ENCODE data around the gene NUPR1. TPM values are rescaled to one million over a fixed set of nuclear protein-coding genes. Genes with fewer than 3 reads are reported as not detected.

The NUPR1 gene
- not detected for total RNA-seq

- ChIA-PET CTCF (no interaction called here), POLR2A (no interaction called here)
- H3K27ac Mint-ChIP-seq = no peak within 1 kb of the TSS
- TF ChIP-seq CTCF (IDR thresholded peaks at IDR 0.05) = no peak
- H3K9me3 Mint-ChIP-seq = no peaks in the 10 kb centered on the region
- H3K4me1 Mint-ChIP-seq (ENCODE audit: low read depth) = peaks cover 19% of the 10 kb centered on the region
- intact Hi-C loops (cut with micrococcal nuclease) = no loop called here
- no peak for ATAC-seq
- no peak within 1 kb of the TSS for H3K4me3 Mint-ChIP-seq
- DNase-seq = no peak
- no peaks in the 10 kb centered on the region for H3K36me3 Mint-ChIP-seq (ENCODE audit: low read depth)
- no peaks in the 10 kb centered on the region for H3K27me3 Mint-ChIP-seq
Observed at GRCh38 chr16:28538733-28539596, at the start of gene NUPR1. NUPR1 (minus strand) TSS chr16:28538974; CDS start chr16:28538907, 67 bp downstream.

- TF ChIP-seq CTCF (IDR thresholded peaks at IDR 0.05) = no peak
- H3K36me3 Mint-ChIP-seq (ENCODE audit: low read depth) = peaks cover 20% of the 10 kb centered on the region
- CTCF ChIA-PET = no interaction called here
- H3K27me3 Mint-ChIP-seq = no peaks in the 10 kb centered on the region
- ATAC-seq (no peak), DNase-seq (no peak)
- POLR2A ChIA-PET = no interaction called here
- H3K27ac Mint-ChIP-seq = peak overlapping the region; percentile 5
- no peaks in the 10 kb centered on the region for H3K4me1 Mint-ChIP-seq (ENCODE audit: low read depth)
- no peaks in the 10 kb centered on the region for H3K9me3 Mint-ChIP-seq
- H3K4me3 Mint-ChIP-seq = no peak overlapping the region
- intact Hi-C loops (cut with micrococcal nuclease) = loop anchor here (2.0 kb wide), 1 partner anchor 15 kb away; no protein-coding TSS in a partner anchor
Observed at GRCh38 chr16:28587386-28587785, 48.6 kb upstream of the NUPR1 start.

GRCh38 chr16:28586466-28586865 is 47.7 kb upstream of the NUPR1 start:
- TF ChIP-seq CTCF (IDR thresholded peaks at IDR 0.05) = no peak

GRCh38 chr16:28585674-28586073 is 46.9 kb upstream of the NUPR1 start:
- TF ChIP-seq CTCF (IDR thresholded peaks at IDR 0.05) = no peak
- H3K36me3 Mint-ChIP-seq (ENCODE audit: low read depth) = peaks cover 19% of the 10 kb centered on the region
- H3K4me3 Mint-ChIP-seq = no peak overlapping the region
- ATAC-seq = no peak
- POLR2A ChIA-PET = no interaction called here
- intact Hi-C loops (cut with micrococcal nuclease) = loop anchor here (2.0 kb wide), 1 partner anchor 13 kb away; no protein-coding TSS in a partner anchor
- DNase-seq = no peak
- H3K27me3 Mint-ChIP-seq = no peaks in the 10 kb centered on the region
- no peak overlapping the region for H3K27ac Mint-ChIP-seq
- H3K9me3 Mint-ChIP-seq = no peaks in the 10 kb centered on the region
- CTCF ChIA-PET = no interaction called here
- no peaks in the 10 kb centered on the region for H3K4me1 Mint-ChIP-seq (ENCODE audit: low read depth)

More at GRCh38 chr16:28586466-28586865, 47.7 kb upstream of the NUPR1 start:
- no peaks in the 10 kb centered on the region for H3K9me3 Mint-ChIP-seq
- ChIA-PET POLR2A (no interaction called here), CTCF (no interaction called here)
- H3K27ac Mint-ChIP-seq = no peak overlapping the region
- H3K4me3 Mint-ChIP-seq = no peak overlapping the region
- intact Hi-C loops (cut with micrococcal nuclease) = loop anchor here (2.0 kb wide), 1 partner anchor 14 kb away; no protein-coding TSS in a partner anchor
- ATAC-seq (no peak), DNase-seq (no peak)
- H3K27me3 Mint-ChIP-seq = no peaks in the 10 kb centered on the region
- H3K36me3 Mint-ChIP-seq (ENCODE audit: low read depth) = peaks cover 20% of the 10 kb centered on the region
- H3K4me1 Mint-ChIP-seq (ENCODE audit: low read depth) = no peaks in the 10 kb centered on the region

- H3K9me3 Mint-ChIP-seq = no peaks in the 10 kb centered on the region
- no peak overlapping the region for H3K4me3 Mint-ChIP-seq
- H3K4me1 Mint-ChIP-seq (ENCODE audit: low read depth) = peaks cover 4% of the 10 kb centered on the region
- ChIA-PET POLR2A (interaction anchor here (1.0 kb wide), 1 partner anchor 12 kb away, joined by 3 read pairs; no protein-coding TSS in a partner anchor), CTCF (no interaction called here)
- peaks cover 15% of the 10 kb centered on the region for H3K36me3 Mint-ChIP-seq (ENCODE audit: low read depth)
- no peaks in the 10 kb centered on the region for H3K27me3 Mint-ChIP-seq
- intact Hi-C loops (cut with micrococcal nuclease) = no loop called here
- ATAC-seq (no peak), DNase-seq (no peak)
- no peak overlapping the region for H3K27ac Mint-ChIP-seq
- TF ChIP-seq CTCF (IDR thresholded peaks at IDR 0.05) = no peak
Observed at GRCh38 chr16:28580726-28581315, 42.0 kb upstream of the NUPR1 start.

Data from activated CD8-positive, alpha-beta T cell treated with anti-CD3 and anti-CD28 coated beads for 36 hours (primary cell).